ENCODE data around the gene SFTPB.
"Not testable (repeated sequence)": the region's sequence is repeated elsewhere in the genome, so short reads cannot be mapped to it uniquely, and the experiment has no call there.

The SFTPB gene

DNA sequence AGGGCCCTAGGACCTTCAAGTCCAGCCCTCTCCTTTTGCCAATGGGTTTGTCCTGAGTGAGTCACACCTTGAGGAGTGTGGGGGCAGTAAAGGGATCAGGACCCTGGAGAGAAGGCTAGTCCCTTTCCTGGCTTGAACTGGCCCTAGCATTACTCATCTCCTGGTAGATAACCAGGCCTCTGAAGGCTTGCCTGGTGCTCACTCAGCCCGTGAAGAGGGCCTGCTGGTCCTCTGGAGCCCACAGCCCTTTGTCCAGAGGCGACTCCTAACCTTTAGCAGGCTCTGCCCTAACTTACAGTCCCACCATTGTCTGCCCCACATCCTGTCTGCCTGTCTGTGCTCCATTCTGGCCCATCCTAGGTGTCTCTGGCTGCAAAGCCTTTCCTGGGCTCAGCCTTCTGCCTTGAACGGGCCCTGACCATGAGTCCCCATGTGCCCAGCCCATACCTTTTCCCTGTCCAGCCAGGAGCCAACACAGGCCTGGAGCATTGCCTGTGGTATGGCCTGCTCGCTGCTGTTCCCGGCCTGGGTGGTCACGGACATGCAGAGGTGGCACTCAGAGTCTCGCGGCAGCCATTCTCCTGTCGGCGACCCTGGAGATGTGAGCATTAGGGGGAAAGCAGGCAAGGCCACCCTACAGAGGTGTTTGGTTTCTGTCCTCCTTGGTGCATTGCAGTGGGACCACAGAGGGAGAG lies 5.0 kb downstream of the SFTPB start:
- TF ChIP-seq ISL1 (CRISPR knock-in tag; IDR thresholded peaks at IDR 0.05), result no peak
- no peak for TF ChIP-seq ZNF8 (CRISPR knock-in tag; IDR thresholded peaks at IDR 0.05)
- no peak for TF ChIP-seq ZC3H10 (CRISPR knock-in tag; IDR thresholded peaks at IDR 0.05)
- TF ChIP-seq, protein P1, sequence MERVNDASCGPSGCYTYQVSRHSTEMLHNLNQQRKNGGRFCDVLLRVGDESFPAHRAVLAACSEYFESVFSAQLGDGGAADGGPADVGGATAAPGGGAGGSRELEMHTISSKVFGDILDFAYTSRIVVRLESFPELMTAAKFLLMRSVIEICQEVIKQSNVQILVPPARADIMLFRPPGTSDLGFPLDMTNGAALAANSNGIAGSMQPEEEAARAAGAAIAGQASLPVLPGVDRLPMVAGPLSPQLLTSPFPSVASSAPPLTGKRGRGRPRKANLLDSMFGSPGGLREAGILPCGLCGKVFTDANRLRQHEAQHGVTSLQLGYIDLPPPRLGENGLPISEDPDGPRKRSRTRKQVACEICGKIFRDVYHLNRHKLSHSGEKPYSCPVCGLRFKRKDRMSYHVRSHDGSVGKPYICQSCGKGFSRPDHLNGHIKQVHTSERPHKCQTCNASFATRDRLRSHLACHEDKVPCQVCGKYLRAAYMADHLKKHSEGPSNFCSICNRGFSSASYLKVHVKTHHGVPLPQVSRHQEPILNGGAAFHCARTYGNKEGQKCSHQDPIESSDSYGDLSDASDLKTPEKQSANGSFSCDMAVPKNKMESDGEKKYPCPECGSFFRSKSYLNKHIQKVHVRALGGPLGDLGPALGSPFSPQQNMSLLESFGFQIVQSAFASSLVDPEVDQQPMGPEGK (CRISPR knock-in tag; IDR thresholded peaks at IDR 0.05; ENCODE audit: borderline replicate concordance), result no peak
- TF ChIP-seq, protein P2, sequence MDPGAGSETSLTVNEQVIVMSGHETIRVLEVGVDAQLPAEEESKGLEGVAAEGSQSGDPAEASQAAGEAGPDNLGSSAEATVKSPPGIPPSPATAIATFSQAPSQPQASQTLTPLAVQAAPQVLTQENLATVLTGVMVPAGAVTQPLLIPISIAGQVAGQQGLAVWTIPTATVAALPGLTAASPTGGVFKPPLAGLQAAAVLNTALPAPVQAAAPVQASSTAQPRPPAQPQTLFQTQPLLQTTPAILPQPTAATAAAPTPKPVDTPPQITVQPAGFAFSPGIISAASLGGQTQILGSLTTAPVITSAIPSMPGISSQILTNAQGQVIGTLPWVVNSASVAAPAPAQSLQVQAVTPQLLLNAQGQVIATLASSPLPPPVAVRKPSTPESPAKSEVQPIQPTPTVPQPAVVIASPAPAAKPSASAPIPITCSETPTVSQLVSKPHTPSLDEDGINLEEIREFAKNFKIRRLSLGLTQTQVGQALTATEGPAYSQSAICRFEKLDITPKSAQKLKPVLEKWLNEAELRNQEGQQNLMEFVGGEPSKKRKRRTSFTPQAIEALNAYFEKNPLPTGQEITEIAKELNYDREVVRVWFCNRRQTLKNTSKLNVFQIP (CRISPR knock-in tag; IDR thresholded peaks at IDR 0.05; ENCODE audit: borderline replicate concordance, low read depth), result no peak
- TF ChIP-seq TOX (CRISPR knock-in tag; IDR thresholded peaks at IDR 0.05; ENCODE audit: borderline replicate concordance), result no peak
- TF ChIP-seq RARB (CRISPR knock-in tag; IDR thresholded peaks at IDR 0.05), result no peak
- TF ChIP-seq BACH2 (CRISPR knock-in tag; IDR thresholded peaks at IDR 0.05; ENCODE audit: borderline replicate concordance), result no peak
- no peak for TF ChIP-seq SNAI2 (CRISPR knock-in tag; IDR thresholded peaks at IDR 0.05)
- TF ChIP-seq ZNF565 (CRISPR knock-in tag; conservative IDR thresholded peaks at IDR 0.05; ENCODE audit: low read depth), result no peak
- peak; percentile 91 for ATAC-seq

DNA sequence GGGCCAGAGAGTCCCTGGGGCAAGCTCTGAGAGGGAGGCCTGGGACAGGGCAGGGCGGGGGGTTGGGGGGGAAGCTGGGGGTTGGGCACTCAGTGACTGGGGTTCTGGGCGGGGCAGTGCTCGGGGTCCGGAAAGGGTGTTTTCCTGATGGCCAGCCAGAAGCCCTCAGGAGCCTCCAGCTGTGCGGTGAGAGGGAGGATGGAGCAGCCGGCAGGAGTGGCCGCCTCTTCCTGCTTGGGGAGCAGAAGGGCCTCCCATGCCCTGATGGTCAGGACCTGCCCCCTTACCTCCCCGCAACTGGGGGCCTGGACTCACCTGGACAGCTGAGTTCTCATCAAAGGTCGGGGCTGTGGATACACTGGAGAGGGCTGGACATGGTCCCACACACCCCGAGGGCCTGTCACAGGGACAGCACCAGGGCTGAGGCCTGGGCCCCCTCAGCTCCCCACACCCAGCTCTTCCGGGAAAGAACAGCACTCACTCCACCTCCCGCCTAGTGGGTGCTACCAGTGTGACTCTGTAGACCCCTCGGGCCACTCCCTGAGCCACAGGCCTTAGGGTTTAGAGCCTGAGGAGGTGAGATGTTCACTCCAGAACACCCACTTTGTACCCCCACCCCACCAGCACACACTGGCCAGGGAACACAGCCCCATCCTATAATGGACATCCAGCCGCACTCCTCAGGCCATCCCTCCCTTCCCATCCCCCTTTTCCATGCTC lies 6.7 kb downstream of the SFTPB start:
- ATAC-seq, result no peak
- TF ChIP-seq OSR1 (CRISPR knock-in tag; IDR thresholded peaks at IDR 0.05) (no peak), SNAI2 (CRISPR knock-in tag; IDR thresholded peaks at IDR 0.05) (no peak), RARB (CRISPR knock-in tag; IDR thresholded peaks at IDR 0.05) (no peak)

DNA sequence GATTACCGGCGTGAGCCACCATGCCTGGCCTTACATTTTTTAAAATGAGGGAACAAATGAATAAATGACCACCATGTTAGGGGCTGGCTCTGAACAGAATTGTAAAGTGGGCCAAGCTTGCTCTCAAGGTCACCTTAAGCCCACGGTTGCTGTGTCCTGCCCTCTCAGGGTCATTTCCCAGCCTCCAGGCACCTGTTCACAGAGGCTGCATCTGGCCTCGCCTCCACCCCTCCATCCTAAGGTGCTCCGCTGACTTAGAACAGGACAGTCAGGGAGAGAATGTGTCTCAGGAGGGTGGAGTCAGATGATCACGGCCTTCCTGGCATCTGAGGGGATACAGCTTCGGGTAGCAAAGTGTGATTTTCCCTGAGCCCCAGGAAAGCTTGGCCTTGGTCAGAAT lies 7.3 kb downstream of the SFTPB start:
- ATAC-seq, result no peak
- TF ChIP-seq, protein P2 (CRISPR knock-in tag; IDR thresholded peaks at IDR 0.05; ENCODE audit: borderline replicate concordance, low read depth), result no peak
- TF ChIP-seq, protein P3, sequence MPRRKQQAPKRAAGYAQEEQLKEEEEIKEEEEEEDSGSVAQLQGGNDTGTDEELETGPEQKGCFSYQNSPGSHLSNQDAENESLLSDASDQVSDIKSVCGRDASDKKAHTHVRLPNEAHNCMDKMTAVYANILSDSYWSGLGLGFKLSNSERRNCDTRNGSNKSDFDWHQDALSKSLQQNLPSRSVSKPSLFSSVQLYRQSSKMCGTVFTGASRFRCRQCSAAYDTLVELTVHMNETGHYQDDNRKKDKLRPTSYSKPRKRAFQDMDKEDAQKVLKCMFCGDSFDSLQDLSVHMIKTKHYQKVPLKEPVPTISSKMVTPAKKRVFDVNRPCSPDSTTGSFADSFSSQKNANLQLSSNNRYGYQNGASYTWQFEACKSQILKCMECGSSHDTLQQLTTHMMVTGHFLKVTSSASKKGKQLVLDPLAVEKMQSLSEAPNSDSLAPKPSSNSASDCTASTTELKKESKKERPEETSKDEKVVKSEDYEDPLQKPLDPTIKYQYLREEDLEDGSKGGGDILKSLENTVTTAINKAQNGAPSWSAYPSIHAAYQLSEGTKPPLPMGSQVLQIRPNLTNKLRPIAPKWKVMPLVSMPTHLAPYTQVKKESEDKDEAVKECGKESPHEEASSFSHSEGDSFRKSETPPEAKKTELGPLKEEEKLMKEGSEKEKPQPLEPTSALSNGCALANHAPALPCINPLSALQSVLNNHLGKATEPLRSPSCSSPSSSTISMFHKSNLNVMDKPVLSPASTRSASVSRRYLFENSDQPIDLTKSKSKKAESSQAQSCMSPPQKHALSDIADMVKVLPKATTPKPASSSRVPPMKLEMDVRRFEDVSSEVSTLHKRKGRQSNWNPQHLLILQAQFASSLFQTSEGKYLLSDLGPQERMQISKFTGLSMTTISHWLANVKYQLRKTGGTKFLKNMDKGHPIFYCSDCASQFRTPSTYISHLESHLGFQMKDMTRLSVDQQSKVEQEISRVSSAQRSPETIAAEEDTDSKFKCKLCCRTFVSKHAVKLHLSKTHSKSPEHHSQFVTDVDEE (CRISPR knock-in tag; IDR thresholded peaks at IDR 0.05), result no peak
- no peak for TF ChIP-seq ZC3H10 (CRISPR knock-in tag; IDR thresholded peaks at IDR 0.05)
- no peak for TF ChIP-seq PPARA (CRISPR knock-in tag; IDR thresholded peaks at IDR 0.05; ENCODE audit: borderline replicate concordance)
- TF ChIP-seq ZFP3 (CRISPR knock-in tag; IDR thresholded peaks at IDR 0.05), result no peak
- no peak for TF ChIP-seq ESRRG (CRISPR knock-in tag; IDR thresholded peaks at IDR 0.05)
- TF ChIP-seq ZNF70 (CRISPR knock-in tag; IDR thresholded peaks at IDR 0.05), result no peak
- TF ChIP-seq, protein P4, sequence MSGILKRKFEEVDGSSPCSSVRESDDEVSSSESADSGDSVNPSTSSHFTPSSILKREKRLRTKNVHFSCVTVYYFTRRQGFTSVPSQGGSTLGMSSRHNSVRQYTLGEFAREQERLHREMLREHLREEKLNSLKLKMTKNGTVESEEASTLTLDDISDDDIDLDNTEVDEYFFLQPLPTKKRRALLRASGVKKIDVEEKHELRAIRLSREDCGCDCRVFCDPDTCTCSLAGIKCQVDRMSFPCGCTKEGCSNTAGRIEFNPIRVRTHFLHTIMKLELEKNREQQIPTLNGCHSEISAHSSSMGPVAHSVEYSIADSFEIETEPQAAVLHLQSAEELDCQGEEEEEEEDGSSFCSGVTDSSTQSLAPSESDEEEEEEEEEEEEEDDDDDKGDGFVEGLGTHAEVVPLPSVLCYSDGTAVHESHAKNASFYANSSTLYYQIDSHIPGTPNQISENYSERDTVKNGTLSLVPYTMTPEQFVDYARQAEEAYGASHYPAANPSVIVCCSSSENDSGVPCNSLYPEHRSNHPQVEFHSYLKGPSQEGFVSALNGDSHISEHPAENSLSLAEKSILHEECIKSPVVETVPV (CRISPR knock-in tag; IDR thresholded peaks at IDR 0.05), result no peak
- TF ChIP-seq TCF4 (CRISPR knock-in tag; IDR thresholded peaks at IDR 0.05; ENCODE audit: borderline replicate concordance), result no peak

DNA sequence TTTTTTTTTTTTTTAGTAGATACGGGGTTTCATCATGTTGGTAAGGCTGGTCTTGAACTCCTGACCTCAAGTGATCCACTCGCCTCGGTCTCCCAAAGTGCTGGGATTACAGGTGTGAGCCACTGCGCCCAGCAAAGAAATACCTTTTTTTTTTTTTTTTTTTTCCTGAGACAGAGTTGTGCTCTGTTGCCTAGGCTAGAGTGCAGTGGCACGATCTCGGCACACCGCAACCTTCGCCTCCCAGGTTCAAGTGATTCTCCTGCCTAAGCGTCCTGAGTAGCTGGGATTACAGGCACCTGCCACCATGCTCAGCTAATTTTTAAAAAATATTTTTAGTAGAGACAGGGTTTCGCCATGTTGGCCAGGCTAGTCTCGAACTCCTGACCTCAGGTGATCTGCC lies 7.7 kb downstream of the SFTPB start:
- ATAC-seq, result not testable (repeated sequence)
